Renal cortex interstitium (tissue), 11 donors: ENCODE results near the gene GPR183. TPM values are rescaled to one million over a fixed set of nuclear protein-coding genes. Genes with fewer than 3 reads are reported as not detected.

ENCODE experiments used
- DNase-seq, 11 donors: peaks; one replicate each; pipeline ENCODE4 v3.0.0-alpha.2; 2013; ENCODE audit warnings: low read depth in 9 of 11, low spot score in 4 of 11; ENCODE audit errors: extremely low read depth in 1 of 11
- polyA plus RNA-seq, 3 donors: library from polyadenylated mRNA; unstranded; fragments of 120-200 nt; gene quantifications; one replicate each; pipeline ENCODE4 v1.2.1, GENCODE V29; 2013; ENCODE audit not compliant: insufficient read length in 3 of 3

Gene GPR183
- polyA plus RNA-seq, 3 donors: 2.6 to 3.6 (median 2.9) TPM

DNA sequence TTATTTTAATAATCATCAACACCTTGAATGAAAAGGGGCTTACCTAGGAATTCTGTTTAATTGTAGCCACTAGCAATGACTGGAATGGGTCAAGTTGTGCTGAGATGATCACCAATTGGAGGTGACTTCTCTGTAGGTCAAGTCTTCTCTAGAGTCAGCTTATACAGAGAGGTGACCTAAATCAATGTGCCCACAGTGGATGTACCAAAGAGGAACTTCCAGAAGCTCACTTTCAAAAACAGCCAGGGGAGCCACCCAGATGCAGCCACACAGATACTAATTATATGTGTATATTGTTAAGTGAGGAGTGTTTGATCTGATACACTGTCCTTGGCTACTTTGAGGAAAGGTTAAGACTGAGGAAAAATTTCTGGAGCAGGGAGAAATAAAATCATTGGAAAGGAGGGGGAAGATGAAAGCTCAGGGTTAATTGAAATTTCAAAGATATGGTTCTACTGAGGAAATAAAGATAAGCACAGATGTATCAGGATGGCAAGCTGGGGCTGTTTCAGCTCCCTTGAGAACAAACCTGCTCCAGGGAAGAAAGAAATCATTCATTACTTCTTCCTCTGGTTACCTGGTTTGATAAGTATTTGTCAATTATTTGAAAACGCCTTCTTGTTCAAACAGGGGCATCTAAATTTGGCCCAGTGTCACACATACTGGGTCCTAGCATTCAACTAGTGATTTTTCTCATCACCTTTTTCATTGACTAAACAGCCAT lies 5.1 kb downstream of the GPR183 start:
- DNase-seq: no peak

DNA sequence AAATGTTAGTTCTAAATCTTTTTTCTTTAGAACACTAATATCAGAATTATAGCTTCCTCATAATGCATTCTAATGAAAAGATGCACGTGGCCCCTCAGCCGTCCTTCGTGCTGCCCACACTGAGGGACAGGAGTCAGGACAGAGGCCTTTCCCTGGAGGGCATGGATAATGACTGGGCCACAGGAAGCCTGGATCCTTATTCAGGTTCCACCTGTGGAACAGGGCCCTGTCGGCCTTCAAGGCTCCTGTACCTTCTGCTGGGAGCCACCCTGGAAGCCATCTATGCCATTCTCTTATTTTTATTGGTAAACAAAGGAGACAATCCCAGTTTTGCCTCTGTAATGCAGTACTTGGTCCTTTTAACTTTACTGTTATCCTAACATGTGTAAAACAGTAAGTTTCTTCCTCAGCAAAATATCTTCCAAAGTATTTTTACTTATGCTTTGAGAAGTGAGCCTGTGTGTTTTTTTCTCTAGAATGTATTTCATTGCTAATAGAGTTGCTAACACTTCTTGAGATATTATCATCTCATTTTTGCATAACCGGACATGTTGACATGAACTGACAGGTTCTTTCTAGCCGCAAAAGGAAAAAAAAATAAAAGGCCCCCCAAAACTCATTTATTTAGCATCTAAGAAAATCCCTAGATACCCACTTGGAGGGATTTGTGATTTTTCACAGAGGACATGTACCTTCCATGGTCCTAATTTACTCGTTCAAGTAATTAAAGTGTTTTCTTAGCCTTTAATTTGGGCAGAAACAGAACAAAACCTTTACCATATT lies 6.0 kb downstream of the GPR183 start:
- DNase-seq: no peak

DNA sequence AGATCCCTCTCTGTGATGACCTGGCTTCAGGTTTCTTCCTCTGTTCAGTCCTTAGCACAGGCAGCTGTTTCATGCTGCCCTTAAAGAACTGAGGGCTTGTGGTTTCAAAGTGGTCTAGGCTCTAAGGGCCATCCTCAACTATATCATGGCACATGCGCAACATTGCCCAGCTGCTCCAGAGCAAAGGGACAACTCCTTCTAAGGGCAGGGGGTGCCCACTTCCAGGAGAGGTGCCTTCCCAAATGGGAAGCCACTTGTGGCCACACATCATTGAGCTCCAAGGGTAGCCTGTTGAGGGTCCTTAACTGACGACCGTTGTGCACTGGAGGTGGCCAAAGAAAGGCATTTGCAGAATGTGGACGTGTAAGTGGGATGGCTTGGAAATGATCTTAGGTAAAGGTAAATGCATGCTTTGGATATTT lies 7.3 kb downstream of the GPR183 start:
- DNase-seq: no peak

DNA sequence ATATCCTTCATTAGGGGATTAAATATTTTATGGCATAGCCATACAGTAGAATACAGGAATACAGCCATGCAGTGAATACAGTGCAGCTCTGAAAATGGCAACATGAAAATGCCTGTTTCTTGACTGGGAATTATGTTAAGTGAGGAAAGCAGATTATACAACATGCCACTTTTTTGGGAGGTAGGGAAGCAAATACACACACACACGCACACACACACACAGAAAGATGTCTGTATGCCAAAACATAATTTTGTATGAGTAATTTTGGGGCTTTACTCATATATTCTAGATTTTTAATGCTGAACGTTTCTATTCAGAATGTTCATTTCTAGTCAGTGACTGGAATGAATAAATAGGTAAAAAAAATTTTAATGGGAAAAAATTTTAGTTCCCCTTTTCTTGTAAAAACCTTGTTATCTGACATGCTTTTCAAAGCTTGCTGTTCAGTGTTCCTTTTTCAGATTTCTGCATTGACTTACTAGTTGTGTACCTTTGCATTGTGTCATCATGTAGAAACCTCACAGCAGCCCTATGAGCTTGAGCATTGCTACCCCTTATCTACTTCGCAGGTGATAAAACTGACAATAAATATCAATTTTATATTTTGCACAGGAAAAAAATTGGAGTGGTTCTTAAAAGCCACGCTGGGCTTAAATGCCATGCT lies 7.8 kb downstream of the GPR183 start:
- DNase-seq: no peak

DNA sequence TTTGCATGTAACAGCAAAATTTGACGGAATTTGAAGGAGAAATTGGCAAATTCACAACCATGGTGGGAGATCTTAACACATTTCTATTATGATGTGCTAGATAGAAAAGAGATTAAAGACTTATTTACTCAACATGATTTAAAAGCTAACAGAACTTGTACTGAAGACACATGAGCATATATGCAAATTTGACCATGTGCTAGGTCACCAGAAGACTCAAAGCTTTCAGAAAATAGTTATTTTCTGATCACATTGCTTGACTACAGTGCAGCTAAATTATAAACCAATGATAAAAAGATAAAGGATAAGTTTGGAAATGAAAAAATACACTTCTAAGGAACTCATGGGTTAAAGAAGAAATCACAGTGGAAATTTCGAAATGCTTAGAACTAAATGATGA lies 9.1 kb downstream of the GPR183 start:
- no peak for DNase-seq

DNA sequence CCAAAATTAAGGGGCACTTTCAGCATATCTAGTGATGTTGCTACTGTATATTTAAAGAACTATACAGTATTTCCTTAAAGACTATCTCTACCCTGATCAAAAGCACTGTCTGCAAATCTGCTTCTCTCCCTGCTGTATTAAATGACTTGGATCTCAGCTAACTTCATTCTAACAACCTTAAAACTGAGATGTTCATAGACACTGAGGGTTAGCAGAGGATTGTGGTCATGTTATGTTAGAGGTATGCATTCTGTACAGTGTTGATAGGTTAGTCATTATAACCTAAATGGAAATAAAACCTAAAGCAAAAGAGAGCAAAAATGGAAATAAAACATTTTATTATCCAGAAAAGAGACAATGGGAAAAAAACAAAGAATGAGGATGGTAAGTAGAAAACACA lies 9.9 kb downstream of the GPR183 start:
- no peak for DNase-seq

DNA sequence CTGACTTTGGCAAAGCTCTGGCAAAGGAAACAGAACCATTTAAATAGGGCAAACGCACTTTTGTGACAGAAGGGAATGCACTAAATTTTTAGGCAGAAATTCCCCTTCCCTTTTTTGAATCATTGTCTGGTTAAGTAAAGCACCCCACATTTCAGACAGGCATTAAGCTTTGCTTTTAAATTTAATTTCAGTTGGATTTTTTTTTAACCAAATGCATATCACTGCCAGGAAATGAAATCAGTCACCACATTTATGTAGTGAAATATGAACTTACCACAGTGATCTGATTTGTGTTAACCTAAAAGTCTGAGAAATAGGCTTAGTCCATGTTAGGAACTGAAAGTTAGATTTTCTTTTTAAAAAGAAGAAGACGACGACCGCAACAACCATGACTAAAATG lies 10.8 kb downstream of the GPR183 start:
- no peak for DNase-seq

DNA sequence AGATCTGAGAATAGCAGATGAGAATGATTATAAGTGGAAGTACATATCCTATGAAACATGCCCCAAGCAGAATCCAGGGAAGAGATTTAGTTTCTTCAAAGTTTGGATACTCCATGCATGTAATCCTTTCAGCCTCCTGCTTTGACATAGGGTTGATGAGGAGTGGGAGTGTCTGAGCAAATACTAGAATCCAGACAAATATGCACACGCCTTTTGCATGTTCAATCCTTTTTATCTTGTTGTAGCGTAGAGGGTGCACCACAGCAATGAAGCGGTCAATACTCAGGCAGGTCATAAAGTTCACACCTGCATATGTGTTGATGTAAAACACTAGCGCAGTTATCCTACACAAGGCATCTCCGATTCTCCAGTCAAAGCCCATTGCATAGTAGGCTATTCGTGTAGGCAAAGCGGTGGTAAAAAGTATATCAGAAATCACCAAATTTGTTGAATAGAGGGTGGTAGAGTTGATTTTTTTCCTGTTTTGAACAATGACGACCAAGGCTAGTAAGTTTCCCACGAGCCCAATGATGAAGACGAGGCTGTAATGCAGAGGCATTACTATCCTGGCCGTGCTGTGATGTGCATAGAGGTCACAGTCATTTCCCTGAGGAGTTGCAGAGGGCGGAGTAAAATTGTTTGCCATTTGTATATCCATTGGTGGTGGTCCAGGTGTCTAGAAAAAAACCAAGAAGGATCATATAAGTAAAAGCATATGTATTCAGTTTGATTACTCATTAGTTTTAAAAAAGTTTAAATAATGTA lies 11.5 kb downstream of the GPR183 start:
- DNase-seq: no peak

DNA sequence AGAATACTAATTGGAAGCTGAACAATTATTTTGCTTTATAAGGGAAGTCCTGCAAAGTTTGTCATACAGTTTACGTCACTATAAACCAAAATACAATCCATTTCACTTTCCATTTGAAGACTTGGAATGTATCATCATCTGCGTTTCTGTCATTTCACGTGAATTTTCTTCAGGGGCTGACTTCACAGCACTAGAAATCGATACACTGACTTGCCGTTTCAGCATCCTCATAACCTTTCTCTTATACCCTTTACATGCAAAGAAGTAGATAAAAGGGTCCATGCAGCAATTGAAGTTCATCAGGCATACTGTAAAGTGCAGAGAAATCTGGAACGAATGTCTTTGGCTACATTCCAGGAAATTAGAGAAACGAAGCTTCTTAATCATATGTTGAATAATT lies 12.2 kb downstream of the GPR183 start:
- no peak for DNase-seq

DNA sequence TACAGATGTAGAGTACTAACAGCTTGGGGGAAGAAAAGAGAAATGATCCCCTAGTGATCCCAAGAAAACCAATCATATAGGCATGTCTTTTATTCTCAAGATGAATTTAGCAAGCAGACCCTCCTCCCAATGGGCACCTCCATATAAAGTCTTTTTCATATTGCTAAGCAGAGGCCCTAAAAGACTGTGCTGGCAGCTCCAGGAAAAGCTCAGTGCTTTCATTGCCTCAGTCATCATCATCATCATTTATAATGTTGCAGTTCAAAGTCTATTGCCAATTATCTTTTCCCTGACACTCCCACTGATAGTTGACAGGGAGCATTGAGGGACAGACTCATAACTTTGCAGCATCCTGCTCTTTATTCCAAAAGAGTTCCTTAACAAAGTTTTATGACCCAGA lies 13.0 kb downstream of the GPR183 start:
- no peak for DNase-seq

DNA sequence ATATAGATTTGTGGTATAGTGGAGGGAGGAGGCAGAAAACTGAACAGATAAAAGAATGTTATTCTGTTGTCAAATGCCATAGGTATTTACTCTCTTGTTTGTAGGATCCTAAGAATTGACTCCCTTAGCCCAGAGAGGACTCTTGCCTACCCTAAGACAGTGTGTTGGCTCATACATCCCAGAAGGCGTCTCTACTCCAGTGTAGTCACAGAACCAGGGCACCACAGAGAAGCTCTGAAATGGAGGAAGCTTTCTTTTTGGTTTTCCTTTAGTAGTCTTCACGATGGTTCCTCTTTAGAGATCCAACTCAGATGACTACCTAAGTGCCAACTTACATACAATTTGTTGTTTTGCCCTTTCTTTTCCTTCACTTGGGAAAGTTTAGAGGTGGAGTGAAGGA lies 14.0 kb downstream of the GPR183 start:
- no peak for DNase-seq

DNA sequence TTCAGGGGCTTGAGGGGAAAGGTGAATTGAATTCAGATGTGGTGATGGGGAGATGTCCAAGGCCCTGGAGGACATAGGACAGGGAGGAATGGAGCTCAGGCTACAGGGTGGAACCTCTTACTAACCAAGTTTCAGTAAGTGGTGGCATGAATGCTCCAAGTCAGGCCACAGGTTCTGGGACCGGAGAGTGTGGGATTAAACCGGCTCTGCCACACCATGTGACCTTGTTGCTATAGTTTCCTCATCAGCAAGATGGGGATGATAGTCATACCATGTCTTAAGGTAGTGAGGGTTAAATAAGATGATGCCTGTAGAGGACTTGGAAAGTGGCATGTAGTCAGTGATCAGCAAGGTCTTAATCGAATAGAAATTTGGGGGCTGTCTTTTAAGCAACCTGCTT lies 16.3 kb downstream of the GPR183 start:
- no peak for DNase-seq

DNA sequence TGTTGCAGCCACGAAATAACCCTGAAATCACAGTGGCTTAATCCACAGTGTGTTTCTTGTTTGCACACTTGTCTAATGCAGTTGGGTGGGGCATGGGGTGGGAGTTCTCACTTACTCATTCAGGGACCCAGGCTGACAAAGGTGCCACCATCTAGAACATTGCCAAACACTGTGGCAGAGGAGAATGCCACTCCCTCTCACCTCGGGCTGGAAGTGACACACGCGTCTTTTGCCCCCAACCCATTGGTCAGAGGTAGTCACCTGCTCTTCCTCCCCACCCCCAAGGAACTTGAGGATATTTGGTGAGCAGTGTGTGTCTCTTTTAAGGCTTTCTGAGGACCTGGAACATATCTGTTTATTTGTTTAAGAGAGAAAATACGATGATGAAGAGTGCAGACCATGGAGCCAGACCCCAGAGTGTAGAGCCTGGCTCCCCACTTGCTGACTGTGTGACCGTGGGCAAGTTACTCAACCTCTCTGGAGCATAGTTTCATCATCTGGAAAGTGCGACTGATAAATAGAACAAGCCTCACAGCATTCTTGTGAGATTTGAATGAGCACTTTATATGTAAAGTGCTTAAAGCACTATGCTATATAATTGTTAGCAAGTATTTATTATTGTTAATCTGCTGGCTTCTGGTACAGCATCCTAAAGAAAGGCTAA lies 17.4 kb downstream of the GPR183 start:
- DNase-seq: no peak

DNA sequence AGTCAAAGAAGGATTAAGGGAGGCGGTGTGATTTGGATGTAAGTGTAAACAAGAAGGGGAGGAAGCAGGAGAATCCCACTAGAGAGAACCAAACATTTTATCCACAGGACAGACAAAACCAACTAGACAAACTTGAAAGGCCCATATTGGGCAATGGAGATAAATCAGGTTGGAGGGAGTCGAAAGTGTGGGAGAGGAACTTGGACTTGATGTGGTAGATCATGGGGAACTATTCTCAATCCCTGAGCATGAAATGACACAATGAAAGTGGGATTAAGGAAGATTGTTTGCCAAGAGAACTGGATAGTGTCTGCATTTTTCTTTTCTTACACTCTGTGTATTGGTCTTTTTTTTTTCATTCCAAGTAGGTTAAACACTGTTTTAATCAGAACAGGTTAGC lies 17.9 kb downstream of the GPR183 start:
- no peak for DNase-seq

DNA sequence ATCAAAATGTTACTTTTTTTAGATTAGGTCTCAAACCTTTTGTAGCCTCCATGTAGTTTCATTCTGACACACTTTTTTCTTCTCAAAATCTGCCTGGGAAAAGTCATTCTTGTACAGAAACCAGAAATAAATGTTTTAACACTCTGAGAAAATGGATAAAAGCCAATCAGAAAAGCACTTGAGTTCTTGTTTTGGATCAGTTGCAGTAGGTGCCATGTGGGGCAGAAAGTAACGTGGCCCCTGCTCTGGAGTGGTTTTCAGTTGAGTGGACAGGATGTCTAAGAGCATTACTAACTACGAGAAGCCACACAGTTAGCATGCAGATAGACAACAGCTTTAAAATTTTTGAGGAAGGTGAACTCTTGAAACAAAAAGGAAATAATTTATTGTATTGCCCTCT lies 19.1 kb downstream of the GPR183 start:
- DNase-seq: no peak

DNA sequence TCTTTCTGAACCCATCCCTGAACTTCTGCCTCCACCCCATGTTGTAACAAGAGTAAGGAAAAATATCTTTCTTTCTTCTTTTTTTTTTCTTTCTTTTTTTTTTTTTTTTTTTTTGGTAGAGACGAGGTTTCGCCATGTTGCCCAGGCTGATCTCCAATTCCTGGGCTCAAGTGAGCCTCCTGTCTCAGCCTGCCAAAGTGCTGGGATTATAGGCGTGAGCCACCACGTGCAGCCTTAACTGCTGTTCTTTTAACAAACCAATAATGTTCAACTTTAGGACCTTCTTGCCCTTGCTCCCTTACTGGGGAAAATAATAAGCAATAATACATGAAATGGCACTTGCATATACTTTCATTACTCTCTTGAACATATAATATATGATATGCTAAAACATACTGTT lies 19.6 kb downstream of the GPR183 start:
- no peak for DNase-seq

DNA sequence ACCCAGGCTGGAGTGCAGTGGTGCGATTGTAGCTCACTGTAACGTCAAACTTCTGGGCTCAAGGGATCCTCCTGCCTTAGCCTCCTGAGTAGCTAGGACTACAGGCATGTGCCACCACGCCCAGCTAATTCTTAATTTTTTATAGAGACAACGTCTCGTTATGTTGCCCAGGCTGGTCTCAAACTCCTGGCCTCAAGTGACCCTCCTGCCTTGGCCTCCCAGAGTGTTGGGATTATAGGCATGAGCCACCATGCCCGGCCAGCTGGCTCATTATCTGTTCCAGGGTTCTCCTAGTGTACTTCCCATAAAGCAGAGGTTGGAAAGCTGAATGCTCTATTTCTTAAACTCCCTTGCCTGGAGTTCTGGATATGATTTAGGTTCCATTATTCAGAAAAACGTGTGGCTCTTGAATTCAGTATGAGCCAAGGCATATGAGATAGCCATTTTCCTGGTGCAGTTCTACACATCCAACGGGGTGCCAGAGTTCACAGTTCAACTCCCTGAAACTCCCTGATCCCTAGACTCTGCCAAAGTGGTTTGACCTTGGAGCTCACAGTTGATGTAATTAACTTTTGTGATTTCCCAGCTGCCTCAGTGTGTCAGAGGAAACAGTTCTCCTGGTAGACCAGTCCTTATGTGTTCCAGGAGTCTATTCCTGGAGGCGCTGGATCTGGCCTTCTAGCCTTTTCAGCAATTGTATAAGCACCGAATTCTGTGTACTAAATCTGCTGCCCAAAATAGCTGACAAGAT lies 21.6 kb downstream of the GPR183 start:
- DNase-seq: peak in 1 of 11 donors; percentile 15
